HEK293 (cell line): ENCODE measurements around the gene MAP3K20.

Experiments used
- CTCF ChIA-PET: fragments of 350-600 bp; formaldehyde crosslinking; extraction: SDS; loops from one replicate; lab custom pipeline; 2021; ENCODE audit warnings: antibody characterized with exemption; lab: Yijun Ruan, JAX
- POLR2A ChIA-PET: fragments of 300-600 bp; formaldehyde crosslinking; extraction: SDS; loops from one replicate; lab custom pipeline; 2020; ENCODE audit warnings: antibody characterized with exemption, inconsistent platforms; lab: Yijun Ruan, JAX
- H3K27ac ChIP-seq: fragments of 200-500 bp; sonication (Bioruptor generic); 2 replicates; pipeline ENCODE4 v1.5.1; 2014; ENCODE audit warnings: low read depth, low read length, control low read depth, inconsistent platforms; ENCODE audit errors: extremely low read depth
- H3K36me3 ChIP-seq, 2 experiments: fragments of 200-500 bp in 1 of 2; sonication (Bioruptor generic) in 1 of 2; 1 replicate in 1 of 2; 2 replicates in 1 of 2; pipeline ENCODE4 v1.5.1; 2014 to 2017; ENCODE audit warnings: inconsistent platforms in 2 of 2, low read length in 2 of 2; ENCODE audit not compliant: control insufficient read depth in 2 of 2, insufficient read depth in 1 of 2
- H3K4me1 ChIP-seq: fragments of 200-500 bp; sonication (Bioruptor generic); 2 replicates; pipeline ENCODE4 v1.5.1; 2014; ENCODE audit warnings: mild to moderate bottlenecking, low read length, inconsistent platforms; ENCODE audit not compliant: control insufficient read depth, insufficient read depth
- H3K4me3 ChIP-seq: 2 replicates; pipeline ENCODE4 v1.5.1; 2011; ENCODE audit warnings: low read depth, mild to moderate bottlenecking, control low read depth, low read length, moderate library complexity
- H3K9me3 ChIP-seq: fragments of 200-500 bp; sonication (Bioruptor generic); 2 replicates; pipeline ENCODE4 v1.5.1; 2014; ENCODE audit warnings: low read depth, low read length, inconsistent platforms; ENCODE audit not compliant: control insufficient read depth, insufficient read depth
- HOXC10 ChIP-seq: sonication (generic); formaldehyde crosslinking; IDR thresholded peaks from 2 replicates; pipeline ENCODE4 v1.8.1; 2023; ENCODE audit warnings: mild to moderate bottlenecking, missing genetic modification reagents
- ZBTB1 ChIP-seq: fragments of 450-650 bp; formaldehyde crosslinking; IDR thresholded peaks from 2 replicates; pipeline ENCODE4 v1.5.1; 2016; ENCODE audit warnings: missing biosample characterization, missing genetic modification characterization
- ZEB2 ChIP-seq: fragments of 450-650 bp; formaldehyde crosslinking; IDR thresholded peaks from 2 replicates; pipeline ENCODE4 v1.5.1; 2016; ENCODE audit warnings: missing biosample characterization, missing genetic modification characterization
- ZFP37 ChIP-seq: fragments of 450-650 bp; formaldehyde crosslinking; IDR thresholded peaks from 2 replicates; pipeline ENCODE4 v1.5.1; 2016; ENCODE audit warnings: missing biosample characterization, missing genetic modification characterization
- ZNF10 ChIP-seq: fragments of 450-650 bp; formaldehyde crosslinking; IDR thresholded peaks from 2 replicates; pipeline ENCODE4 v1.5.1; 2017; ENCODE audit warnings: missing biosample characterization, missing genetic modification characterization
- ZNF174 ChIP-seq: fragments of 450-650 bp; formaldehyde crosslinking; IDR thresholded peaks from 2 replicates; pipeline ENCODE4 v1.5.0; 2017; ENCODE audit warnings: missing biosample characterization, mild to moderate bottlenecking, missing genetic modification characterization
- ZNF175 ChIP-seq: fragments of 450-650 bp; formaldehyde crosslinking; IDR thresholded peaks from 2 replicates; pipeline ENCODE4 v1.5.1; 2016; ENCODE audit warnings: missing biosample characterization, missing genetic modification characterization
- ZNF248 ChIP-seq: fragments of 450-650 bp; formaldehyde crosslinking; IDR thresholded peaks from 2 replicates; pipeline ENCODE4 v1.5.1; 2017; ENCODE audit warnings: missing biosample characterization, missing genetic modification characterization
- ZNF335 ChIP-seq: fragments of 450-650 bp; formaldehyde crosslinking; conservative IDR thresholded peaks from 2 replicates; pipeline ENCODE4 v1.5.1; 2016; ENCODE audit warnings: missing biosample characterization, missing genetic modification characterization
- ZNF37A ChIP-seq: fragments of 450-650 bp; IDR thresholded peaks from 2 replicates; pipeline ENCODE4 v1.5.1; 2018; ENCODE audit warnings: missing biosample characterization, missing genetic modification characterization
- ZNF398 ChIP-seq: fragments of 450-650 bp; formaldehyde crosslinking; IDR thresholded peaks from 2 replicates; pipeline ENCODE4 v1.5.1; 2017; ENCODE audit warnings: missing biosample characterization, missing genetic modification characterization
- ZNF48 ChIP-seq: fragments of 450-650 bp; formaldehyde crosslinking; IDR thresholded peaks from 2 replicates; pipeline ENCODE4 v1.5.1; 2016; ENCODE audit warnings: missing biosample characterization, missing genetic modification characterization
- ZNF518A ChIP-seq: fragments of 450-650 bp; formaldehyde crosslinking; conservative IDR thresholded peaks from 2 replicates; pipeline ENCODE4 v1.5.1; 2016; ENCODE audit warnings: low read depth, missing biosample characterization, missing genetic modification characterization
- ZNF529 ChIP-seq: fragments of 450-650 bp; formaldehyde crosslinking; IDR thresholded peaks from 2 replicates; pipeline ENCODE4 v1.5.1; 2017; ENCODE audit warnings: missing genetic modification characterization, missing biosample characterization; ENCODE audit not compliant: insufficient replicate concordance
- ZNF561 ChIP-seq: fragments of 450-650 bp; IDR thresholded peaks from 2 replicates; pipeline ENCODE4 v1.5.1; 2018; ENCODE audit warnings: missing biosample characterization, missing genetic modification characterization, borderline replicate concordance
- ZNF571 ChIP-seq: fragments of 450-650 bp; formaldehyde crosslinking; IDR thresholded peaks from 2 replicates; pipeline ENCODE4 v1.5.0; 2017; ENCODE audit warnings: missing biosample characterization, missing genetic modification characterization
- ZNF624 ChIP-seq: fragments of 450-650 bp; formaldehyde crosslinking; IDR thresholded peaks from 2 replicates; pipeline ENCODE4 v1.5.1; 2017; ENCODE audit warnings: missing biosample characterization, missing genetic modification characterization
- ZNF660 ChIP-seq: fragments of 450-650 bp; IDR thresholded peaks from 2 replicates; pipeline ENCODE4 v1.5.1; 2018; ENCODE audit warnings: missing biosample characterization, mild to moderate bottlenecking, missing genetic modification characterization
- ZNF768 ChIP-seq: fragments of 450-650 bp; formaldehyde crosslinking; IDR thresholded peaks from 2 replicates; pipeline ENCODE4 v1.5.1; 2018; ENCODE audit warnings: missing biosample characterization, mild to moderate bottlenecking, missing genetic modification characterization
- ZSCAN30 ChIP-seq: fragments of 450-650 bp; IDR thresholded peaks from 2 replicates; pipeline ENCODE4 v1.5.1; 2018; ENCODE audit warnings: missing biosample characterization, mild to moderate bottlenecking, missing genetic modification characterization, moderate library complexity
- TF ChIP-seq, protein P1 (sequence below): fragments of 450-650 bp; formaldehyde crosslinking; IDR thresholded peaks from 2 replicates; pipeline ENCODE4 v1.5.1; 2016; ENCODE audit warnings: missing biosample characterization, missing genetic modification characterization
- TF ChIP-seq, protein P2 (sequence below): fragments of 450-650 bp; formaldehyde crosslinking; IDR thresholded peaks from 2 replicates; pipeline ENCODE4 v1.5.1; 2016; ENCODE audit warnings: missing biosample characterization, missing genetic modification characterization
- TF ChIP-seq, protein P3 (sequence below): fragments of 450-650 bp; formaldehyde crosslinking; optimal IDR thresholded peaks from 2 replicates; pipeline ENCODE3; 2016; ENCODE audit warnings: missing biosample characterization, mild to moderate bottlenecking, missing genetic modification characterization

The MAP3K20 gene

GRCh38 chr2:173119069-173119807 is 43.6 kb downstream of the MAP3K20 start (continued):
- TF ChIP-seq ZNF660 (tag by site-specific recombination) (no peak), ZNF561 (tag by site-specific recombination) (no peak), HOXC10 (CRISPR knock-in tag) (no peak), ZNF10 (tag by site-specific recombination) (no peak), ZNF398 (tag by site-specific recombination) (no peak), ZNF335 (tag by site-specific recombination) (no peak), ZNF175 (tag by site-specific recombination) (no peak), ZNF529 (tag by site-specific recombination) (no peak)
- TF ChIP-seq, protein P1, sequence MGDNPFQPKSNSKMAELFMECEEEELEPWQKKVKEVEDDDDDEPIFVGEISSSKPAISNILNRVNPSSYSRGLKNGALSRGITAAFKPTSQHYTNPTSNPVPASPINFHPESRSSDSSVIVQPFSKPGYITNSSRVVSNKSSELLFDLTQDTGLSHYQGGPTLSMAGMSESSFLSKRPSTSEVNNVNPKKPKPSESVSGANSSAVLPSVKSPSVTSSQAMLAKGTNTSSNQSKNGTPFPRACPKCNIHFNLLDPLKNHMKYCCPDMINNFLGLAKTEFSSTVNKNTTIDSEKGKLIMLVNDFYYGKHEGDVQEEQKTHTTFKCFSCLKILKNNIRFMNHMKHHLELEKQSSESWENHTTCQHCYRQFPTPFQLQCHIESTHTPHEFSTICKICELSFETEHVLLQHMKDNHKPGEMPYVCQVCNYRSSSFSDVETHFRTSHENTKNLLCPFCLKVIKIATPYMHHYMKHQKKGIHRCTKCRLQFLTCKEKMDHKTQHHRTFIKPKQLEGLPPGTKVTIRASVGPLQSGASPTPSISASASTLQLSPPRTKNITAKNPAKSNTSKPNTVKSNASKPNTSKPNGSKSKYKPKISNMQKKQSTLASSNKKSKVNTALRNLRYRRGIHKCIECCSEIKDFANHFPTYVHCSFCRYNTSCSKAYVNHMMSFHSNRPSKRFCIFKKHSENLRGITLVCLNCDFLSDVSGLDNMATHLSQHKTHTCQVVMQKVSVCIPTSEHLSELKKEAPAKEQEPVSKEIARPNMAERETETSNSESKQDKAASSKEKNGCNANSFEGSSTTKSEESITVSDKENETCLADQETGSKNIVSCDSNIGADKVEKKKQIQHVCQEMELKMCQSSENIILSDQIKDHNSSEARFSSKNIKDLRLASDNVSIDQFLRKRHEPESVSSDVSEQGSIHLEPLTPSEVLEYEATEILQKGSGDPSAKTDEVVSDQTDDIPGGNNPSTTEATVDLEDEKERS (tag by site-specific recombination) = no peak
- TF ChIP-seq, protein P2, sequence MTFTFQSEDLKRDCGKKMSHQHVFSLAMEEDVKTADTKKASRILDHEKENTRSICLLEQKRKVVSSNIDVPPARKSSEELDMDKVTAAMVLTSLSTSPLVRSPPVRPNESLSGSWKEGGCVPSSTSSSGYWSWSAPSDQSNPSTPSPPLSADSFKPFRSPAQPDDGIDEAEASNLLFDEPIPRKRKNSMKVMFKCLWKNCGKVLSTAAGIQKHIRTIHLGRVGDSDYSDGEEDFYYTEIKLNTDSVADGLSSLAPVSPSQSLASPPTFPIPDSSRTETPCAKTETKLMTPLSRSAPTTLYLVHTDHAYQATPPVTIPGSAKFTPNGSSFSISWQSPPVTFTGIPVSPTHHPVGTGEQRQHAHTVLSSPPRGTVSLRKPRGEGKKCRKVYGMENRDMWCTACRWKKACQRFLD (tag by site-specific recombination) = no peak

- Histone ChIP-seq H3K27ac (no peak overlapping the region), H3K9me3 (no peaks in the 10 kb centered on the region)
- CTCF ChIA-PET = no interaction called here
Observed at GRCh38 chr2:173119944-173120343, 44.3 kb downstream of the MAP3K20 start.

More at GRCh38 chr2:173119944-173120343, 44.3 kb downstream of the MAP3K20 start:
- TF ChIP-seq ZBTB1 (tag by site-specific recombination) (no peak), ZNF48 (tag by site-specific recombination) (no peak), ZNF768 (tag by site-specific recombination) (no peak), ZNF624 (tag by site-specific recombination) (no peak), ZEB2 (tag by site-specific recombination) (no peak), ZNF174 (no peak), ZNF248 (no peak), ZNF518A (tag by site-specific recombination) (no peak), HOXC10 (CRISPR knock-in tag) (no peak), ZNF37A (tag by site-specific recombination) (no peak), ZFP37 (tag by site-specific recombination) (no peak), ZNF571 (tag by site-specific recombination) (no peak), ZSCAN30 (tag by site-specific recombination) (no peak)
- TF ChIP-seq, protein P3, sequence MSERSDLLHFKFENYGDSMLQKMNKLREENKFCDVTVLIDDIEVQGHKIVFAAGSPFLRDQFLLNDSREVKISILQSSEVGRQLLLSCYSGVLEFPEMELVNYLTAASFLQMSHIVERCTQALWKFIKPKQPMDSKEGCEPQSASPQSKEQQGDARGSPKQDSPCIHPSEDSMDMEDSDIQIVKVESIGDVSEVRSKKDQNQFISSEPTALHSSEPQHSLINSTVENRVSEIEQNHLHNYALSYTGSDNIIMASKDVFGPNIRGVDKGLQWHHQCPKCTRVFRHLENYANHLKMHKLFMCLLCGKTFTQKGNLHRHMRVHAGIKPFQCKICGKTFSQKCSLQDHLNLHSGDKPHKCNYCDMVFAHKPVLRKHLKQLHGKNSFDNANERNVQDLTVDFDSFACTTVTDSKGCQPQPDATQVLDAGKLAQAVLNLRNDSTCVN (tag by site-specific recombination) = no peak
- TF ChIP-seq, all 188 proteins: peak for 0
- POLR2A ChIA-PET = no interaction called here
- Histone ChIP-seq H3K36me3 (no peaks in the 10 kb centered on the region), H3K4me3 (no peak overlapping the region), H3K4me1 (no peaks in the 10 kb centered on the region)
